KMS-11 (cell line): ENCODE results near the gene MBD6.

Source experiments
- H2AFZ ChIP-seq: fragments of 200-600 bp; sonication (generic); 2 replicates; pipeline ENCODE4 v1.6.1; 2016; ENCODE audit warnings: antibody characterized with exemption, mixed run types, low read depth
- H3K27ac ChIP-seq: fragments of 200-600 bp; sonication (generic); 2 replicates; pipeline ENCODE4 v1.6.1; 2016; ENCODE audit warnings: mild to moderate bottlenecking, mixed run types
- H3K27me3 ChIP-seq: fragments of 200-600 bp; sonication (generic); 2 replicates; pipeline ENCODE4 v1.6.1; 2017; ENCODE audit warnings: mild to moderate bottlenecking, low read depth, mixed run types, moderate library complexity; ENCODE audit not compliant: insufficient read depth
- H3K36me3 ChIP-seq: fragments of 200-600 bp; sonication (generic); 2 replicates; pipeline ENCODE4 v1.6.1; 2017; ENCODE audit warnings: mild to moderate bottlenecking, mixed run types; ENCODE audit not compliant: insufficient read depth
- H3K4me1 ChIP-seq: fragments of 200-600 bp; sonication (generic); 2 replicates; pipeline ENCODE4 v1.6.1; 2016; ENCODE audit warnings: mild to moderate bottlenecking, low read depth, mixed run types; ENCODE audit not compliant: poor library complexity, severe bottlenecking
- H3K4me2 ChIP-seq: fragments of 200-600 bp; sonication (generic); 2 replicates; pipeline ENCODE4 v1.7.0; 2016; ENCODE audit warnings: mild to moderate bottlenecking, mixed run types
- H3K4me3 ChIP-seq: fragments of 200-600 bp; sonication (generic); IDR thresholded peaks from 2 replicates; pipeline ENCODE4 v1.6.1; 2017; ENCODE audit warnings: low read depth, low read length, mixed read lengths; ENCODE audit not compliant: insufficient read depth
- H3K79me2 ChIP-seq: fragments of 200-600 bp; sonication (generic); 2 replicates; pipeline ENCODE4 v1.6.1; 2016; ENCODE audit warnings: low read depth, mixed run types; ENCODE audit not compliant: insufficient read depth
- H3K9ac ChIP-seq: fragments of 200-600 bp; sonication (generic); 2 replicates; pipeline ENCODE4 v1.6.1; 2016; ENCODE audit warnings: mild to moderate bottlenecking, mixed run types
- H4K20me1 ChIP-seq: fragments of 200-600 bp; sonication (generic); 2 replicates; pipeline ENCODE4 v1.6.1; 2016; ENCODE audit warnings: mild to moderate bottlenecking, mixed run types; ENCODE audit not compliant: insufficient read depth
- TF ChIP-seq, protein P1 (sequence below): fragments of 200-600 bp; sonication (generic); conservative IDR thresholded peaks from 2 replicates; pipeline ENCODE4 v1.6.1; 2017; ENCODE audit warnings: low read depth, mild to moderate bottlenecking, antibody characterized with exemption, low read length, moderate library complexity, mixed read lengths

Gene MBD6

DNA sequence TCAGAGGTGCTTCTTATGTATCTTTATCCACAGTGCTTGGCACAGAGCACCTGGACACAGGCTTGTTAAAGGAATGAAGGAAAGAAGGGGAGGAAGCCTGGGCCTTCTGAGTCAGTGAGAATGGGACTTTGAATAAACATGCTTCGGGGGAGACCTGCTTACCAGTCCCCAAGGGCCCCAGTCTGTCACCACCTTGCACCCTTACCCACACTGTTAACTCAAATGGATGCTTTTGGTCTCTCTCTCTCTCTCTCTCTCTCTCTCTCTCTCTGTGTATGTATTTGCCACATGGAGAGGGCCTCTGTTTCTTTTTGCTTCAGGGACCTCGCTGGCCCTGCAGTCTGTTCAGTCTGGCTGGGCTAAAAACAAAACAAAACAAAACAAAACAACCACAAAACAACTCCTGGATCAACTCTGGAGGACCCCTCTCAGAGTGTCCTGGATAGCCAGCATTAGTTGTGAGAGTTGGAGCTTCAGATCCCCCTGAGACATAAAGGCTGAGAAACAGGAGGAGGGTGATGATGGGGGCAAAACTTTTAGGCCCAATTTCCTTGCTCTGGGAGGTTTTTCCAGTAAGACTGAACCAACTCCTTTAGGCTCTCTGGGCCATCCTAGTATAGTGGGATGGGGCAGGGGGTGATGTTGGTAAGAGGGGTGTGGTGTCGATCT, 29.1 kb downstream of the MBD6 start:
- H3K27ac ChIP-seq = no peak overlapping the region
- H4K20me1 ChIP-seq = no peaks in the 10 kb centered on the region
- no peak overlapping the region for H2AFZ ChIP-seq
- peaks cover under 1% of the 10 kb centered on the region; the same call in 1 of the 2 replicates for H3K79me2 ChIP-seq
- TF ChIP-seq, protein P1, sequence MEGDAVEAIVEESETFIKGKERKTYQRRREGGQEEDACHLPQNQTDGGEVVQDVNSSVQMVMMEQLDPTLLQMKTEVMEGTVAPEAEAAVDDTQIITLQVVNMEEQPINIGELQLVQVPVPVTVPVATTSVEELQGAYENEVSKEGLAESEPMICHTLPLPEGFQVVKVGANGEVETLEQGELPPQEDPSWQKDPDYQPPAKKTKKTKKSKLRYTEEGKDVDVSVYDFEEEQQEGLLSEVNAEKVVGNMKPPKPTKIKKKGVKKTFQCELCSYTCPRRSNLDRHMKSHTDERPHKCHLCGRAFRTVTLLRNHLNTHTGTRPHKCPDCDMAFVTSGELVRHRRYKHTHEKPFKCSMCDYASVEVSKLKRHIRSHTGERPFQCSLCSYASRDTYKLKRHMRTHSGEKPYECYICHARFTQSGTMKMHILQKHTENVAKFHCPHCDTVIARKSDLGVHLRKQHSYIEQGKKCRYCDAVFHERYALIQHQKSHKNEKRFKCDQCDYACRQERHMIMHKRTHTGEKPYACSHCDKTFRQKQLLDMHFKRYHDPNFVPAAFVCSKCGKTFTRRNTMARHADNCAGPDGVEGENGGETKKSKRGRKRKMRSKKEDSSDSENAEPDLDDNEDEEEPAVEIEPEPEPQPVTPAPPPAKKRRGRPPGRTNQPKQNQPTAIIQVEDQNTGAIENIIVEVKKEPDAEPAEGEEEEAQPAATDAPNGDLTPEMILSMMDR = no peak
- peaks cover 28% of the 10 kb centered on the region for H3K4me1 ChIP-seq
- no peak overlapping the region for H3K4me3 ChIP-seq
- no peak overlapping the region for H3K9ac ChIP-seq
- no peak overlapping the region for H3K4me2 ChIP-seq
- H3K36me3 ChIP-seq = no peaks in the 10 kb centered on the region
- peaks cover 30% of the 10 kb centered on the region for H3K27me3 ChIP-seq

DNA sequence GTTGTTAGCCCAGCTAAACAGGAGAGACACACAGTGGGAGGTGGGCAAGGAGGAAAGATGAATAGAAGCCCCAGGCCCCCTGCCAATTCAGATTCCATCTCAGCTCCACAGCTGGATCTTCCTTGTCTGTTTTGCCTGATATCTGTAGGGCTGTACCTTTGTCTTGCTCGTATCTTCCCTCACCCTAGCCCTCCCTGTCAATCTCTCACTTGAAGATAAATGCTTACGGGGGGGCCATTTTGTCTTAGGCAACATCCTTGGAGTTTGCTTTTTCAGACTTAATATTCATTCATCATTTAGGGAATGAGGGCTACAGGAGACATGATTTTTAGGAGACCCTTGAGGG, 29.7 kb downstream of the MBD6 start:
- Histone ChIP-seq H3K9ac (no peak overlapping the region), H4K20me1 (no peaks in the 10 kb centered on the region), H3K27me3 (peaks cover 29% of the 10 kb centered on the region), H3K79me2 (no peaks in the 10 kb centered on the region), H3K36me3 (no peaks in the 10 kb centered on the region), H3K4me2 (no peak overlapping the region), H3K4me1 (peaks cover 28% of the 10 kb centered on the region), H2AFZ (no peak overlapping the region), H3K27ac (no peak overlapping the region), H3K4me3 (no peak overlapping the region)
- TF ChIP-seq, protein P1 = no peak

DNA sequence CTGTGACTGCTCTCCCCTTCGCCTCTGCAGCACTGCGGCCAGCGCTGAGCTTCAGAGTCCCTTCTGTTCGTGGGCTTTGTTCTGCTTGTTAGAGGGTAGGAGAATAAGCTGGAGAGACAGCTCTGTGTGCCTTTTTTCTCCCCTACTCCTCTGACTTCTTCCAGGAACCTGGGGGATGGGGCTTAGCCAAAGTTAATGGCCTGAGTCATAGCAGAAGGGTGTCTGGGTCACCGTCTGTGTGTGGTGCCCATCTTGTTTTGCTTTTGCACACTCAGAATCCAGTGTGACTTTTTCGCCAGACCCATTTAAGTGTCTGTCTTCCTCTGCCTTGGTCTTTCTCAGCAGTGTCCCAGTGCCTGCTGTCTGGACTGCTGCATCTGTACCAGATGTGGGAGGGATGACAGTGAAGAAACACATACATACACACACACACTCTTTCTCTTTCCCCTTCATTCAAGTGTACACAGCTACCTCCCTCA, 30.2 kb downstream of the MBD6 start:
- no peaks in the 10 kb centered on the region for H3K36me3 ChIP-seq
- no peaks in the 10 kb centered on the region for H3K79me2 ChIP-seq
- TF ChIP-seq, protein P1 = no peak
- no peak overlapping the region for H3K27ac ChIP-seq
- H4K20me1 ChIP-seq = no peaks in the 10 kb centered on the region
- H2AFZ ChIP-seq = no peak overlapping the region
- H3K4me2 ChIP-seq = no peak overlapping the region
- no peak overlapping the region for H3K9ac ChIP-seq
- H3K4me3 ChIP-seq = no peak overlapping the region
- H3K27me3 ChIP-seq = peaks cover 23% of the 10 kb centered on the region
- H3K4me1 ChIP-seq = peaks cover 22% of the 10 kb centered on the region

DNA sequence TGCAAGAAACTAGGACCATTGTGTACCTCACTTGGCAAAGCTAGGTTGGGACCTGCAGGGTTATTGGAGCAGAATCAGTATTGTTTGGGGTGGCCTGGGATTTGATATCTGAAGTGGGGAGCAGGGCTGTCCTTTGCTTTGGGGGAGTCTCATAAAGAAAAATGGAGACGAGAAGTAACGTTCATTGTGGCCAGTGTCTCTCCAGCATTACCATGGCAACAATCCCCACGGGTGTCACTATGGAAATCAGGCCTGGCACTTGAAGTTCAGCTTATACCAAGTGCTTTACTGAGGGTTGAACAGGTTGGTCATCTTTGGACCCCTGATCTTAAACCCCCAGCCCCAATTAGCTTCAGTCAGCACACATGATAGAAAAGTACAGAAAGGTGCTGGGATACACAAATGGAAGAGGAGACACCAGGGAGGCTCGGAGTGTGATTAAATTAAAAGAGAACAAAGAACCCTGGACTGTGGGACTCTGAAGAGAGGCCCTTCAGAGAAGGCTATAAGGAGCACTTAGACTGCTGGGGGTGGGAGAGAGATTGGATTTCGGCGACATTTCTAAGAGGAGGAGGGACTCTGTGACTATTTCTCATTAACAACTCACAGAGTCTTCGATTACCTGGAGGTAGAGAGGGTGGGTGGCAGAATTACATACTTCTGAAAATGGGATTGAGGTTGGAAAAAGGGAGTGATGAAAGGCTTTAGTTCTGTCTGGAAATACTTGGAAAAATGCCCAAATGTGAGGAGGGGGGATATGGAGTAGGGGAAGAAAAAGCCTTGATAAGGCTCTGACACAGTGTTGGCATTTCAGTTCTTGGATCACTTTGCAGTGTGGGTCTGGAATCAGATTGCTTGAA, 30.9 kb downstream of the MBD6 start:
- Histone ChIP-seq H3K4me2 (no peak overlapping the region), H3K4me3 (no peak overlapping the region), H4K20me1 (no peaks in the 10 kb centered on the region)

More for the DNA sequence above, 30.9 kb downstream of the MBD6 start:
- no peak overlapping the region for H3K9ac ChIP-seq
- H3K79me2 ChIP-seq = no peaks in the 10 kb centered on the region
- H2AFZ ChIP-seq = no peak overlapping the region
- peaks cover 16% of the 10 kb centered on the region for H3K27me3 ChIP-seq
- TF ChIP-seq, protein P1 = no peak
- H3K27ac ChIP-seq = no peak overlapping the region
- H3K36me3 ChIP-seq = no peaks in the 10 kb centered on the region
- peaks cover 16% of the 10 kb centered on the region for H3K4me1 ChIP-seq
